ENCODE measurements around the gene SPATA9. TPM values are rescaled to one million over a fixed set of nuclear protein-coding genes. Genes with fewer than 3 reads are reported as not detected.

Gene SPATA9
- total RNA-seq, 1 experiment from 2014 or later, result 0.42 TPM

GRCh38 chr5:95621839-95622629 lies 60.8 kb downstream of the SPATA9 start:
- DNase-seq (ENCODE audit: extremely low read depth, low read depth), result no peak

- no peak for DNase-seq (ENCODE audit: extremely low read depth, low read depth)
Measured at GRCh38 chr5:95620870-95621838, 61.6 kb downstream of the SPATA9 start.

- DNase-seq (ENCODE audit: extremely low read depth, low read depth), result no peak
Measured at GRCh38 chr5:95620030-95620869, 62.5 kb downstream of the SPATA9 start, which contains the start of gene GPR150. TSS of gene GPR150 (plus strand) at chr5:95620087. CDS start at chr5:95620276, 189 bp downstream.

GRCh38 chr5:95619514-95620029 lies 63.2 kb downstream of the SPATA9 start:
- DNase-seq (ENCODE audit: extremely low read depth, low read depth), result no peak

- no peak for DNase-seq (ENCODE audit: extremely low read depth, low read depth)
Measured at GRCh38 chr5:95619096-95619495, 63.7 kb downstream of the SPATA9 start.

GRCh38 chr5:95617057-95617456 lies 65.7 kb downstream of the SPATA9 start:
- no peak for DNase-seq (ENCODE audit: extremely low read depth, low read depth)

- DNase-seq (ENCODE audit: extremely low read depth, low read depth), result peak; percentile 21
Measured at GRCh38 chr5:95615164-95615467, 67.7 kb downstream of the SPATA9 start.

GRCh38 chr5:95613514-95613913 lies 69.3 kb downstream of the SPATA9 start:
- no peak for DNase-seq (ENCODE audit: extremely low read depth, low read depth)

GRCh38 chr5:95611396-95611795 lies 71.4 kb downstream of the SPATA9 start:
- DNase-seq (ENCODE audit: extremely low read depth, low read depth), result no peak

GRCh38 chr5:95610546-95610945 lies 72.2 kb downstream of the SPATA9 start:
- no peak for DNase-seq (ENCODE audit: extremely low read depth, low read depth)

GRCh38 chr5:95609711-95610110 lies 73.1 kb downstream of the SPATA9 start:
- DNase-seq (ENCODE audit: extremely low read depth, low read depth), result no peak

Other genes starting within 250 kb of the SPATA9 start
- gene SKIC3, start 128.0 kb downstream of the SPATA9 start, total RNA-seq (2014; rRNA removed; shearing (Covaris generic)), result 91.2 and 105 TPM in 2 replicates
- 10.0 and 12.4 TPM in 2 replicates for gene ARSK, start 127.9 kb downstream of the SPATA9 start, total RNA-seq (2014; rRNA removed; shearing (Covaris generic))
- gene GPR150, start 62.9 kb downstream of the SPATA9 start, total RNA-seq (2014; rRNA removed; shearing (Covaris generic)), result not detected in 2 replicates
- gene RFESD, start 36.2 kb downstream of the SPATA9 start, total RNA-seq (2014; rRNA removed; shearing (Covaris generic)), result 8.9 and 9.4 TPM in 2 replicates
- 148 and 149 TPM in 2 replicates for gene RHOBTB3, start 48.3 kb upstream of the SPATA9 start, total RNA-seq (2014; rRNA removed; shearing (Covaris generic))
- 352 and 470 TPM in 2 replicates for gene GLRX, start 139.7 kb upstream of the SPATA9 start, total RNA-seq (2014; rRNA removed; shearing (Covaris generic))

Measured in NCI-H460 (cell line).